Measurements from ENCODE around the gene AOAH. TPM values are rescaled to one million over a fixed set of nuclear protein-coding genes. Genes with fewer than 3 reads are reported as not detected.

The AOAH gene
- total and polyA plus RNA-seq, 2 of the 4 experiments (the other 2 are of a cell fraction) = not detected

DNA sequence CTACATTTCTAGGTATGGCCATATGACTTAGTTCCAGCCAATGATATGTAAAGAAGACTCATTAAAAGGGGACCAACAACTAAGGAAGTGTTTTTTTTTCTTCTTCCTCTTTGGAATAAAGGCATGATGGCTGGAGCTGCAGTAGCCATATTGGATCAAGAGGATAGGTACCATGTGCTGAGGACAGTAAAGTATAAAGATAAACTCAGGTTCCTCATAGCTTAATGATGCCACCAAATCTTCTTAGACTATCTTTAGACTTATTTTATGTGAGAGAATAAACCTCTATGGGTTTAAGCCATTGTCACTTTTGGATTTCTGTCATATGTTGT lies 249.3 kb downstream of the AOAH start:
- H3K4ac ChIP-seq (ENCODE audit: low read depth, low read length) = no peak overlapping the region
- no peak overlapping the region for H2BK15ac ChIP-seq (ENCODE audit: low read depth, low read length)
- no peaks in the 10 kb centered on the region for H3K4me1 ChIP-seq (ENCODE audit: control insufficient read depth, insufficient read depth, low read length)
- no peaks in the 10 kb centered on the region for H4K20me1 ChIP-seq (ENCODE audit: insufficient read depth, low read length)
- H2BK20ac ChIP-seq (ENCODE audit: low read depth, low read length) = no peak overlapping the region
- no peak overlapping the region for H4K8ac ChIP-seq (ENCODE audit: low read depth in 2 of 2, low read length in 2 of 2)
- no peak overlapping the region for H2AK9ac ChIP-seq (replicated peaks; ENCODE audit: low read depth, low read length, poor library complexity)
- no peaks in the 10 kb centered on the region for H3K79me1 ChIP-seq (ENCODE audit: low read depth in 1 of 2, low read length in 2 of 2)
- in situ Hi-C loops (cut with MboI; ENCODE audit: low sequenced_read_pairs) = loop anchor here (25.0 kb wide), 1 partner anchor 487 kb away; no protein-coding TSS in a partner anchor
- DNase-seq (no peak), ATAC-seq (ENCODE audit: low read depth) (no peak)
- H3K23ac ChIP-seq (ENCODE audit: low read depth, low read length) = no peak overlapping the region
- no peak overlapping the region for H3K14ac ChIP-seq (replicated peaks; ENCODE audit: low read depth, low read length)
- no peak overlapping the region for H4K91ac ChIP-seq (ENCODE audit: insufficient read depth, low read depth, low read length)
- no peak overlapping the region for H3K9ac ChIP-seq (ENCODE audit: low read depth, low read length)
- TF ChIP-seq, protein P1, sequence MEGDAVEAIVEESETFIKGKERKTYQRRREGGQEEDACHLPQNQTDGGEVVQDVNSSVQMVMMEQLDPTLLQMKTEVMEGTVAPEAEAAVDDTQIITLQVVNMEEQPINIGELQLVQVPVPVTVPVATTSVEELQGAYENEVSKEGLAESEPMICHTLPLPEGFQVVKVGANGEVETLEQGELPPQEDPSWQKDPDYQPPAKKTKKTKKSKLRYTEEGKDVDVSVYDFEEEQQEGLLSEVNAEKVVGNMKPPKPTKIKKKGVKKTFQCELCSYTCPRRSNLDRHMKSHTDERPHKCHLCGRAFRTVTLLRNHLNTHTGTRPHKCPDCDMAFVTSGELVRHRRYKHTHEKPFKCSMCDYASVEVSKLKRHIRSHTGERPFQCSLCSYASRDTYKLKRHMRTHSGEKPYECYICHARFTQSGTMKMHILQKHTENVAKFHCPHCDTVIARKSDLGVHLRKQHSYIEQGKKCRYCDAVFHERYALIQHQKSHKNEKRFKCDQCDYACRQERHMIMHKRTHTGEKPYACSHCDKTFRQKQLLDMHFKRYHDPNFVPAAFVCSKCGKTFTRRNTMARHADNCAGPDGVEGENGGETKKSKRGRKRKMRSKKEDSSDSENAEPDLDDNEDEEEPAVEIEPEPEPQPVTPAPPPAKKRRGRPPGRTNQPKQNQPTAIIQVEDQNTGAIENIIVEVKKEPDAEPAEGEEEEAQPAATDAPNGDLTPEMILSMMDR (conservative IDR thresholded peaks at IDR 0.05; ENCODE audit: low read depth, low read length) = no peak
- no peak for TF ChIP-seq RCOR1 (IDR thresholded peaks at IDR 0.05; ENCODE audit: insufficient replicate concordance, low read length)
- TF ChIP-seq, protein P2, sequence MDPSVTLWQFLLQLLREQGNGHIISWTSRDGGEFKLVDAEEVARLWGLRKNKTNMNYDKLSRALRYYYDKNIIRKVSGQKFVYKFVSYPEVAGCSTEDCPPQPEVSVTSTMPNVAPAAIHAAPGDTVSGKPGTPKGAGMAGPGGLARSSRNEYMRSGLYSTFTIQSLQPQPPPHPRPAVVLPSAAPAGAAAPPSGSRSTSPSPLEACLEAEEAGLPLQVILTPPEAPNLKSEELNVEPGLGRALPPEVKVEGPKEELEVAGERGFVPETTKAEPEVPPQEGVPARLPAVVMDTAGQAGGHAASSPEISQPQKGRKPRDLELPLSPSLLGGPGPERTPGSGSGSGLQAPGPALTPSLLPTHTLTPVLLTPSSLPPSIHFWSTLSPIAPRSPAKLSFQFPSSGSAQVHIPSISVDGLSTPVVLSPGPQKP (IDR thresholded peaks at IDR 0.05; ENCODE audit: borderline replicate concordance, low read depth, low read length) = no peak
- TF ChIP-seq, protein P3, sequence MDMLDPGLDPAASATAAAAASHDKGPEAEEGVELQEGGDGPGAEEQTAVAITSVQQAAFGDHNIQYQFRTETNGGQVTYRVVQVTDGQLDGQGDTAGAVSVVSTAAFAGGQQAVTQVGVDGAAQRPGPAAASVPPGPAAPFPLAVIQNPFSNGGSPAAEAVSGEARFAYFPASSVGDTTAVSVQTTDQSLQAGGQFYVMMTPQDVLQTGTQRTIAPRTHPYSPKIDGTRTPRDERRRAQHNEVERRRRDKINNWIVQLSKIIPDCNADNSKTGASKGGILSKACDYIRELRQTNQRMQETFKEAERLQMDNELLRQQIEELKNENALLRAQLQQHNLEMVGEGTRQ (IDR thresholded peaks at IDR 0.05; ENCODE audit: low read depth, low read length) = no peak
- no peak for TF ChIP-seq POLR2A (IDR thresholded peaks at IDR 0.05; ENCODE audit: low read depth, low read length)
- no peak for TF ChIP-seq CHD1 (IDR thresholded peaks at IDR 0.05; ENCODE audit: low read depth, low read length)
- TF ChIP-seq RFX5 (IDR thresholded peaks at IDR 0.05; ENCODE audit: low read depth, low read length) = no peak
- no peak for TF ChIP-seq RAD21 (IDR thresholded peaks at IDR 0.05; ENCODE audit: low read length)
- no peak for TF ChIP-seq NFE2L2 (IDR thresholded peaks at IDR 0.05; ENCODE audit: low read depth, low read length)
- TF ChIP-seq MAFK (IDR thresholded peaks at IDR 0.05; ENCODE audit: low read depth, low read length) = no peak
- TF ChIP-seq CEBPB (IDR thresholded peaks at IDR 0.05; ENCODE audit: low read depth, low read length) = no peak
- no peak for TF ChIP-seq MXI1 (IDR thresholded peaks at IDR 0.05; ENCODE audit: borderline replicate concordance, low read depth, low read length)
- no peak for TF ChIP-seq SMC3 (IDR thresholded peaks at IDR 0.05; ENCODE audit: low read depth, low read length)
- no peak for TF ChIP-seq FOS (IDR thresholded peaks at IDR 0.05; ENCODE audit: low read depth, low read length)
- no peak for TF ChIP-seq BHLHE40 (IDR thresholded peaks at IDR 0.05; ENCODE audit: low read depth, low read length)
- no peak for TF ChIP-seq MAZ (IDR thresholded peaks at IDR 0.05; ENCODE audit: borderline replicate concordance, low read depth, low read length)
- H3K36me3 ChIP-seq (ENCODE audit: control insufficient read depth, insufficient read depth, low read length) = no peaks in the 10 kb centered on the region
- no peak overlapping the region for H2AFZ ChIP-seq (replicated peaks; ENCODE audit: low read length, poor library complexity)
- H3K4me3 ChIP-seq (ENCODE audit: insufficient read depth, low read depth, low read length) = no peak overlapping the region
- H3K27ac ChIP-seq (ENCODE audit: insufficient read depth, low read length) = no peak overlapping the region
- H2AK5ac ChIP-seq (ENCODE audit: low read depth, low read length) = no peak overlapping the region
- H3K9me3 ChIP-seq (ENCODE audit: control insufficient read depth, insufficient read depth, low read length) = no peaks in the 10 kb centered on the region
- H2BK5ac ChIP-seq (ENCODE audit: low read depth, low read length, poor library complexity, severe bottlenecking) = no peak overlapping the region
- BruUV-seq (replicated peaks) = no TSS peak
- intact Hi-C loops (cut with micrococcal nuclease) = no loop called here
- no peak overlapping the region for H3K4me2 ChIP-seq (ENCODE audit: low read depth, low read length)
- peaks cover 3% of the 10 kb centered on the region; the same call in 1 of the 2 replicates for H3K9me1 ChIP-seq (ENCODE audit: insufficient read depth, low read length)
- ChIA-PET CTCF (interaction anchor here (1.2 kb wide), 1 partner anchor 25 kb away, joined by 4 read pairs; no protein-coding TSS in a partner anchor), POLR2A (ENCODE audit: unreplicated experiment) (no interaction called here)
- no peak overlapping the region for H3K56ac ChIP-seq (ENCODE audit: extremely low read depth, insufficient read depth, low read length)
- H4K5ac ChIP-seq (ENCODE audit: low read depth, low read length) = no peak overlapping the region
- H2BK120ac ChIP-seq (ENCODE audit: low read depth, low read length) = no peak overlapping the region
- peaks cover 2% of the 10 kb centered on the region; the same call in 1 of the 2 replicates for H3K27me3 ChIP-seq (ENCODE audit: control insufficient read depth, insufficient read depth, low read length)
- no peak overlapping the region for H3K18ac ChIP-seq (ENCODE audit: low read depth, low read length)
- dilution Hi-C loops (cut with HindIII; ENCODE audit: low sequenced_read_pairs, unreplicated experiment) = no loop called here

Data from IMR-90 (cell line).